Neuronal stem cell (in vitro differentiated cells): Measurements from ENCODE around the gene PLA2G4A.

Experiments
- DNase-seq: peaks from one replicate; pipeline ENCODE4 v3.0.0-alpha.2; 2013; ENCODE audit warnings: low spot score
- H2AFZ ChIP-seq: one replicate; pipeline ENCODE4 v1.6.1; 2013; ENCODE audit warnings: mild to moderate bottlenecking, low read length, inconsistent platforms
- H2AK5ac ChIP-seq: 2 replicates; pipeline ENCODE4 v1.6.1; 2013; ENCODE audit warnings: low read depth, mild to moderate bottlenecking, inconsistent platforms, low read length, moderate library complexity, mixed read lengths
- H2BK120ac ChIP-seq: 2 replicates; pipeline ENCODE4 v1.6.1; 2013; ENCODE audit warnings: low read depth, mild to moderate bottlenecking, inconsistent platforms, low read length, moderate library complexity, mixed read lengths
- H2BK12ac ChIP-seq: one replicate; pipeline ENCODE4 v1.6.1; 2013; ENCODE audit warnings: low read length, inconsistent platforms
- H2BK15ac ChIP-seq: 2 replicates; pipeline ENCODE4 v1.6.1; 2013; ENCODE audit warnings: mild to moderate bottlenecking, low read length, inconsistent platforms, mixed read lengths
- H2BK5ac ChIP-seq: one replicate; pipeline ENCODE4 v1.6.1; 2013; ENCODE audit warnings: inconsistent platforms, mild to moderate bottlenecking, low read length, moderate library complexity
- H3K14ac ChIP-seq: one replicate; pipeline ENCODE4 v1.6.1; 2013; ENCODE audit warnings: low read length, inconsistent platforms
- H3K18ac ChIP-seq: 2 replicates; pipeline ENCODE4 v1.6.1; 2013; ENCODE audit warnings: low read length, inconsistent platforms
- H3K23ac ChIP-seq: 2 replicates; pipeline ENCODE4 v1.6.1; 2013; ENCODE audit warnings: low read depth, mild to moderate bottlenecking, mixed read lengths, low read length, inconsistent platforms; ENCODE audit not compliant: poor library complexity
- H3K27ac ChIP-seq: replicated peaks from 3 replicates; pipeline ENCODE4 v1.5.1; 2013; ENCODE audit warnings: low read length, inconsistent platforms
- H3K27me3 ChIP-seq, 3 experiments: 2 replicates each; pipeline ENCODE4 v1.6.1; 2013; ENCODE audit warnings: low read length in 3 of 3, mild to moderate bottlenecking in 2 of 3, inconsistent platforms in 1 of 3, low read depth in 1 of 3, mixed read lengths in 1 of 3, moderate library complexity in 1 of 3; ENCODE audit not compliant: control insufficient read depth in 3 of 3, insufficient read depth in 3 of 3
- H3K36me3 ChIP-seq, 2 donors: replicated peaks in 1 of 2; 2 replicates each; pipeline ENCODE4 v1.6.1; 2013; ENCODE audit warnings: low read length in 2 of 2; ENCODE audit not compliant: control insufficient read depth in 2 of 2, insufficient read depth in 2 of 2
- H3K4ac ChIP-seq: 2 replicates; pipeline ENCODE4 v1.6.1; 2013; ENCODE audit warnings: inconsistent platforms, mild to moderate bottlenecking, low read length, moderate library complexity
- H3K4me1 ChIP-seq, 2 donors: 1 replicate in 1 of 2; 2 replicates in 1 of 2; pipeline ENCODE4 v1.6.1; 2013; ENCODE audit warnings: low read length in 2 of 2, low read depth in 1 of 2; ENCODE audit not compliant: control insufficient read depth in 2 of 2, insufficient read depth in 1 of 2
- H3K4me2 ChIP-seq: one replicate; pipeline ENCODE4 v1.6.1; 2013; ENCODE audit warnings: mild to moderate bottlenecking, low read length, inconsistent platforms; ENCODE audit not compliant: insufficient read depth, poor library complexity, severe bottlenecking
- H3K4me3 ChIP-seq, 2 donors: 2 replicates each; pipeline ENCODE4 v1.5.1; 2013; ENCODE audit warnings: low read length in 2 of 2, mild to moderate bottlenecking in 2 of 2, inconsistent platforms in 1 of 2, moderate library complexity in 1 of 2
- H3K79me1 ChIP-seq: one replicate; pipeline ENCODE4 v1.6.1; 2013; ENCODE audit warnings: low read depth, mild to moderate bottlenecking, inconsistent platforms, low read length, moderate library complexity
- H3K9ac ChIP-seq: one replicate; pipeline ENCODE4 v1.6.1; 2013; ENCODE audit warnings: mild to moderate bottlenecking, low read depth, low read length, inconsistent platforms; ENCODE audit not compliant: poor library complexity
- H3K9me3 ChIP-seq, 2 donors: replicated peaks in 1 of 2; 2 replicates each; pipeline versions ENCODE3 to v1.6.1; 2013; ENCODE audit warnings: low read length in 2 of 2, mild to moderate bottlenecking in 2 of 2, inconsistent platforms in 1 of 2, low read depth in 1 of 2, mixed read lengths in 1 of 2, moderate library complexity in 1 of 2; ENCODE audit not compliant: control insufficient read depth in 2 of 2, insufficient read depth in 1 of 2
- H4K8ac ChIP-seq: one replicate; pipeline ENCODE4 v1.6.1; 2013; ENCODE audit warnings: low read depth, mild to moderate bottlenecking, inconsistent platforms, low read length, moderate library complexity
- H4K91ac ChIP-seq: one replicate; pipeline ENCODE4 v1.6.1; 2013; ENCODE audit warnings: low read length, low read depth, mild to moderate bottlenecking, inconsistent platforms; ENCODE audit not compliant: poor library complexity
- WGBS, 2 donors: extraction: QIAGEN DNeasy Blood & Tissue Kit; methylation state at CpG; one replicate each; pipeline ENCODE4 v1.1.7; 2013; ENCODE audit warnings: missing lambda C conversion rate in 2 of 2, mixed read lengths in 1 of 2; ENCODE audit not compliant: insufficient read length in 2 of 2, insufficient replicate concordance in 1 of 2; ENCODE audit errors: extremely low coverage in 2 of 2; 5-methylcytosine and 5-hydroxymethylcytosine counted together

Gene PLA2G4A

DNA sequence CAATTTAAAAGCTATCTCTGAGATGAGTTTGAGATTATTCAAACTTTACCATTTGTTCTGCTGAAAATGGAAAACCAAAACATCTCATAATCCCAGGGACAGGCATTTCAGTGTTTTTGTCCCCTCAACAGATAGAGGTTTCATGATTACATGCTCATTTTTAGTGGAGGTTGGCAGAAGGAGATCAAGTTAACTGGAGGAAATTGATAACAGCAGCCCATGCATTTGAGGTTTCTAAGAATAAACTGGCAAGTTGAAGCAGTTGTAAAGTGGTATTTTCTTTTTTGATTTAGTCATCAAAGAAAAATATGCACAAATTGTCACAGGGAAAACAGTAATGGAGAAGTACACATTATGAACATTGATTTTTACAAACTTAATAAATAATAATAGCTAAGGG lies 205.8 kb downstream of the PLA2G4A start:
- Histone ChIP-seq H2BK120ac (no peak overlapping the region), H2BK5ac (no peak overlapping the region), H3K18ac (no peak overlapping the region), H3K14ac (no peak overlapping the region), H4K8ac (no peak overlapping the region), H3K9me3 (peaks cover 0 to 2% of the 10 kb centered on the region in 2 donors), H3K27ac (no peak overlapping the region), H4K91ac (no peak overlapping the region), H2AFZ (no peak overlapping the region), H2BK15ac (no peak overlapping the region), H3K4ac (no peak overlapping the region), H3K36me3 (no peaks in the 10 kb centered on the region), H3K4me1 (no peaks in the 10 kb centered on the region), H3K79me1 (no peaks in the 10 kb centered on the region), H2AK5ac (no peak overlapping the region), H3K4me3 (no peak overlapping the region), H3K4me2 (no peak overlapping the region), H3K23ac (no peak overlapping the region), H3K27me3 (no peaks in the 10 kb centered on the region), H2BK12ac (no peak overlapping the region), H3K9ac (no peak overlapping the region)
- no peak for DNase-seq

DNA sequence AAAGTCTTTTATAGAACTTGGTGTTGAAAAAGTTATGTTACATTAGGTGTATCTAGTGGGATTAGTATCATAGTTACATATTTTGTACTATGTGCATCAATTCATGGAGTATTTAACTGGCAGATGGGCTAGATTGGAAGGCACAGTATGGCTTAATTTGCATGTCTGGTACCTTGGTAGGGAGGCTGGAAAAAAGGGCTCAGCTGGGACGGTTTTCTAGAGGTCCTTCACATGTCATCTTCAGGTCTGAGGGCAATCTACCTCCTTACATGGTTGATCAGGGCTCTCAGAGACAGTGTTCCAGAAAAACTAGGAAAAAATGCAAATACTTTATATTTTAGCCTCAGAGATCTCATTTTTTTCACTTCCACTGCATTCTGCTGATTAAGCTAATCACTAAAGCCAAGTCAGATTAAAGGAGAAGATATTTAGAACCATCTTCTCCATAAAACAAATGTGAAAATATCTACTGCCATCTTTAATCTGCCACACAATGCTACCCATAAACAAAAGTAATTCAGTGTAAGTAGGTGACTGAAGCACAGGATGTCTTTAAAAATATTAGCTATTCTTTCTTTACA lies 209.3 kb downstream of the PLA2G4A start:
- no peak overlapping the region for H4K91ac ChIP-seq
- peaks cover 0 to 2% of the 10 kb centered on the region in 2 donors for H3K9me3 ChIP-seq
- H3K23ac ChIP-seq: no peak overlapping the region
- no peak overlapping the region for H3K4ac ChIP-seq
- H2AK5ac ChIP-seq: no peak overlapping the region
- no peak overlapping the region for H3K27ac ChIP-seq
- H3K4me2 ChIP-seq: no peak overlapping the region
- no CpG with 5 or more reads among the region's 1 CpG for WGBS, 2 donors
- no peak overlapping the region for H2BK5ac ChIP-seq
- no peak overlapping the region for H3K14ac ChIP-seq
- no peaks in the 10 kb centered on the region for H3K79me1 ChIP-seq
- H3K27me3 ChIP-seq: no peaks in the 10 kb centered on the region
- H2AFZ ChIP-seq: no peak overlapping the region
- H3K36me3 ChIP-seq: no peaks in the 10 kb centered on the region
- no peak overlapping the region for H2BK12ac ChIP-seq
- no peaks in the 10 kb centered on the region for H3K4me1 ChIP-seq
- H3K4me3 ChIP-seq: no peak overlapping the region
- H3K9ac ChIP-seq: no peak overlapping the region
- no peak overlapping the region for H4K8ac ChIP-seq
- DNase-seq: no peak
- no peak overlapping the region for H2BK15ac ChIP-seq
- no peak overlapping the region for H2BK120ac ChIP-seq
- no peak overlapping the region for H3K18ac ChIP-seq
